Superior temporal gyrus (tissue), 1 donor: ENCODE results near the gene MRPL42.
A peak's percentile ranks its signal among the peaks of the same experiment; 100 is the strongest.
"Not testable (repeated sequence)": the region's sequence is repeated elsewhere in the genome, so short reads cannot be mapped to it uniquely, and the experiment has no call there.

ENCODE experiments used
- DNase-seq: peaks from one replicate; pipeline ENCODE4 v3.0.0-alpha.2; 2016; ENCODE audit errors: extremely low spot score

MRPL42 gene

GRCh38 chr12:93498813-93499212 lies 31.5 kb downstream of the MRPL42 start:
- not testable (repeated sequence) for DNase-seq

- no peak for DNase-seq
Measured at GRCh38 chr12:93500201-93500600, 32.9 kb downstream of the MRPL42 start.

GRCh38 chr12:93500667-93501066 lies 33.4 kb downstream of the MRPL42 start:
- DNase-seq = no peak

GRCh38 chr12:93502802-93503623 lies 35.7 kb downstream of the MRPL42 start:
- DNase-seq = peak; percentile 84

GRCh38 chr12:93507165-93507564 lies 39.9 kb downstream of the MRPL42 start:
- no peak for DNase-seq

- DNase-seq = no peak
Measured at GRCh38 chr12:93509506-93509905, 42.2 kb downstream of the MRPL42 start.

GRCh38 chr12:93514853-93515252 lies 47.5 kb downstream of the MRPL42 start:
- no peak for DNase-seq

GRCh38 chr12:93518725-93519124 lies 51.4 kb downstream of the MRPL42 start:
- no peak for DNase-seq

- no peak for DNase-seq
Measured at GRCh38 chr12:93519859-93520258, 52.5 kb downstream of the MRPL42 start.

GRCh38 chr12:93520454-93520853 lies 53.1 kb downstream of the MRPL42 start:
- DNase-seq = no peak

- no peak for DNase-seq
Measured at GRCh38 chr12:93521225-93522080, 54.1 kb downstream of the MRPL42 start.

- no peak for DNase-seq
Measured at GRCh38 chr12:93524386-93525133, 57.2 kb downstream of the MRPL42 start.

GRCh38 chr12:93526786-93527428 lies 59.6 kb downstream of the MRPL42 start:
- DNase-seq = no peak

GRCh38 chr12:93530358-93530757 lies 63.0 kb downstream of the MRPL42 start:
- DNase-seq = no peak

- DNase-seq = no peak
Measured at GRCh38 chr12:93533310-93533709, 66.0 kb downstream of the MRPL42 start.

GRCh38 chr12:93536111-93536765 lies 68.9 kb downstream of the MRPL42 start:
- DNase-seq = peak; percentile 34

GRCh38 chr12:93536766-93537488 lies 69.6 kb downstream of the MRPL42 start:
- DNase-seq = peak; percentile 47

GRCh38 chr12:93537769-93538168 lies 70.5 kb downstream of the MRPL42 start:
- DNase-seq = no peak

- no peak for DNase-seq
Measured at GRCh38 chr12:93539821-93540220, 72.5 kb downstream of the MRPL42 start.

- DNase-seq = no peak
Measured at GRCh38 chr12:93540466-93540865, 73.2 kb downstream of the MRPL42 start.
